B cell (primary cell): ENCODE data around the gene PAPSS2. TPM values are rescaled to one million over a fixed set of nuclear protein-coding genes. Genes with fewer than 3 reads are reported as not detected.

Experiments used
- ATAC-seq: fragments of 200-7000 bp; cut with Tn5 transposase; one replicate; pipeline ENCODE4 v1.10.0; 2021; ENCODE audit warnings: low read depth, mild to moderate bottlenecking, moderate number of reproducible peaks, moderate library complexity
- CTCF ChIA-PET: fragments of 350-600 bp; sonication (Branson Sonifier 250); formaldehyde crosslinking; loops from one replicate; lab custom pipeline; 2021; ENCODE audit warnings: antibody characterized with exemption, inconsistent platforms; lab: Charles Lee
- POLR2A ChIA-PET: fragments of 350-600 bp; sonication (Branson Sonifier 250); formaldehyde crosslinking; loops from one replicate; lab custom pipeline; 2021; ENCODE audit warnings: antibody characterized with exemption; lab: Charles Lee
- DNase-seq: peaks from one replicate; pipeline ENCODE4 v3.0.0; 2013
- H2AFZ ChIP-seq: 2 replicates; pipeline ENCODE4 v1.6.1; 2012; ENCODE audit warnings: mild to moderate bottlenecking, low read depth, low read length; ENCODE audit not compliant: insufficient read depth, poor library complexity, severe bottlenecking
- H3K27ac ChIP-seq, 2 donors: 1 replicate in 1 of 2; 2 replicates in 1 of 2; pipeline ENCODE4 v1.5.1; 2012 to 2013; ENCODE audit warnings: low read length in 2 of 2, mild to moderate bottlenecking in 2 of 2, moderate library complexity in 1 of 2
- H3K27me3 ChIP-seq, 4 experiments: fragments of 200-600 bp in 1 of 4; sonication (generic) in 1 of 4; replicated peaks in 1 of 4; 1 replicate in 2 of 4; 2 replicates in 2 of 4; pipeline versions ENCODE4 v1.6.1 to v1.7.0; 2013 to 2016; ENCODE audit warnings: low read length in 3 of 4, mild to moderate bottlenecking in 2 of 4, mixed read lengths in 1 of 4, moderate library complexity in 1 of 4; ENCODE audit not compliant: insufficient read depth in 4 of 4, control insufficient read depth in 3 of 4; ENCODE audit errors: control extremely low read depth in 1 of 4
- H3K36me3 ChIP-seq, 2 experiments: replicated peaks in 1 of 2; 1 replicate in 1 of 2; 2 replicates in 1 of 2; pipeline versions ENCODE4 v1.6.1 to v1.7.1; 2013; ENCODE audit warnings: low read length in 1 of 2; ENCODE audit not compliant: insufficient read depth in 2 of 2, control insufficient read depth in 1 of 2; ENCODE audit errors: control extremely low read depth in 1 of 2, extremely low read depth in 1 of 2
- H3K4me1 ChIP-seq, 2 donors: fragments of 200-600 bp in 1 of 2; sonication (generic) in 1 of 2; 1 replicate in 1 of 2; 2 replicates in 1 of 2; pipeline versions ENCODE4 v1.5.1 to v1.6.1; 2013 to 2017; ENCODE audit warnings: low read length in 2 of 2; ENCODE audit not compliant: control insufficient read depth in 2 of 2, insufficient read depth in 2 of 2
- H3K4me2 ChIP-seq: replicated peaks from 2 replicates; pipeline ENCODE3; 2012; ENCODE audit warnings: mild to moderate bottlenecking, low read depth, low read length; ENCODE audit not compliant: poor library complexity, severe bottlenecking
- H3K4me3 ChIP-seq, 5 experiments: fragments of 200-600 bp in 1 of 5; sonication (generic) in 1 of 5; 1 replicate in 3 of 5; 2 replicates in 2 of 5; pipeline versions ENCODE4 v1.5.1 to v1.7.0; 2011 to 2016; ENCODE audit warnings: low read length in 4 of 5, mild to moderate bottlenecking in 4 of 5, low read depth in 2 of 5, control low read depth in 1 of 5, moderate library complexity in 1 of 5; ENCODE audit not compliant: insufficient read depth in 1 of 5; ENCODE audit errors: control extremely low read depth in 1 of 5, extremely low read depth in 1 of 5
- H3K79me2 ChIP-seq: fragments of 200-600 bp; sonication (generic); one replicate; pipeline ENCODE4 v1.6.0; 2016; ENCODE audit warnings: low read length; ENCODE audit not compliant: control insufficient read depth, insufficient read depth
- H3K9ac ChIP-seq: fragments of 200-600 bp; sonication (generic); 2 replicates; pipeline ENCODE4 v1.6.1; 2017; ENCODE audit warnings: mild to moderate bottlenecking, low read length, moderate library complexity
- H3K9me3 ChIP-seq, 3 donors: one replicate each; pipeline versions ENCODE4 v1.6.1 to v1.7.1; 2013; ENCODE audit warnings: low read length in 2 of 3; ENCODE audit not compliant: control insufficient read depth in 2 of 3, insufficient read depth in 1 of 3; ENCODE audit errors: control extremely low read depth in 1 of 3
- H4K20me1 ChIP-seq: 2 replicates; pipeline ENCODE4 v1.6.0; 2012; ENCODE audit warnings: mild to moderate bottlenecking, low read length; ENCODE audit not compliant: insufficient read depth, control insufficient read depth, poor library complexity, severe bottlenecking
- H3K27ac Mint-ChIP-seq: one replicate; pipeline ENCODE4 v1.8.0; 2021; ENCODE audit warnings: mixed read lengths
- H3K27me3 Mint-ChIP-seq: one replicate; pipeline ENCODE4 v1.8.0; 2021; ENCODE audit warnings: mixed read lengths
- H3K4me1 Mint-ChIP-seq: one replicate; pipeline ENCODE4 v1.8.0; 2021; ENCODE audit warnings: mixed read lengths
- H3K4me3 Mint-ChIP-seq: one replicate; pipeline ENCODE4 v1.8.0; 2021; ENCODE audit warnings: mixed read lengths
- H3K9me3 Mint-ChIP-seq: one replicate; pipeline ENCODE4 v1.8.0; 2022; ENCODE audit warnings: mixed read lengths; ENCODE audit not compliant: insufficient read depth
- EZH2 ChIP-seq: IDR thresholded peaks from 2 replicates; pipeline ENCODE4 v1.6.1; 2012; ENCODE audit warnings: borderline replicate concordance, low read depth, mild to moderate bottlenecking, moderate library complexity, low read length; ENCODE audit not compliant: insufficient read depth, poor library complexity, severe bottlenecking
- WGBS: methylation state at CpG from one replicate; pipeline ENCODE4 v1.1.5; 2013; ENCODE audit warnings: missing lambda C conversion rate; ENCODE audit not compliant: insufficient coverage; 5-methylcytosine and 5-hydroxymethylcytosine counted together
- intact Hi-C: fragments of 100-400 bp; cut with micrococcal nuclease; formaldehyde crosslinking; loops from one replicate; pipeline ENCODE4 v1.10.0; 2022
- polyA plus RNA-seq: library from polyadenylated mRNA; depleted of rRNA; stranded (reverse); fragments of >200 nt; gene quantifications from 2 replicates; pipeline ENCODE4 v1.2.3, GENCODE V29; 2012
- total RNA-seq, 2 donors: library from RNA; stranded (reverse); fragments of 120-200 nt in 1 of 2; gene quantifications; 1 replicate in 1 of 2; 2 replicates in 1 of 2; pipeline versions ENCODE4 v1.2.3 to v1.2.4, GENCODE V29; 2013 to 2022
- TF ChIP-seq, protein P1 (sequence below): fragments of 200-600 bp; IDR thresholded peaks from one replicate; pipeline ENCODE4 v1.8.0; 2022; ENCODE audit warnings: antibody characterized with exemption, mild to moderate bottlenecking

PAPSS2 gene
- total and polyA plus RNA-seq, 2 donors (not counting 1 experiment from before 2014, with no cell fraction given) = not detected

DNA sequence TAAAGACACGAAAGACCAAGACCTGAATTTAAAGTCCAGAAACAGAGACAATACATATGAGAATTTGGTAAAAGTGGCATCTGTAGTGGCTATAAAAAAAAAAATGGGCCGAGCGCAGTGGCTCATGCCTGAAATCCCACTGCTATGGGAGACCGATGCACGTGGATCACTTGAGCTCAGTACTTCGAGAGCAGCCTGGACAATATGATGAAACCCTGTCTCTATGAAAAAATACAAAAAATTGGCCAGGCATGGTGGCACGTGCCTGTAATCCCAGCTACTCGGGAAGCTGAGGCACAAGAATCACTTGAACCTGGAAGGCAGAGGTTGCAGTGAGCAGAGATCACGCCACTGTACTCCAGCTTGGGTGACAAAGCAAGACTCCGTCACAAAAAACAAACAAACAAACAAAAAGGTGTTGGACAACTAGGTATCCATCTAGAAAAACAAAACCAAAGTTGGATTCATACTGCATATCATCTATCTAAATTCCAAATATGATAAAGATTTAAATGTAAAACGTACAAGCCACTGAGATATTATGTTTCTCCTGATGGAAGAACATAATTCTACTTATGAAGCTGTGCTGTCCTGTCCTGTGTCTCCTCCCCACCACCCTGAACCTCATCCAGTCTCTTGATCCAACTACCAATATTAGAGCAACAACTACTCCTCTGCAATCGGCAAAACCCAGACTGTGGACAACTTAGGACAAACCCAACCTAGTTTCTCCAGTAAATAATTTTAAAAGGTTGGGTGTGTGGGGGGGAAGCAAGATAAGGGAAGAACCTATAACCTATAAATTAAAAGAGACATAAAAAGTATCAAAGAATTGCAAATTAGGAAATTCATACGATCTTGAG lies 104.6 kb downstream of the PAPSS2 start:
- WGBS = 100% methylated on average over 9 of the region's 13 CpGs
- no peak for TF ChIP-seq EZH2
- TF ChIP-seq, protein P1, sequence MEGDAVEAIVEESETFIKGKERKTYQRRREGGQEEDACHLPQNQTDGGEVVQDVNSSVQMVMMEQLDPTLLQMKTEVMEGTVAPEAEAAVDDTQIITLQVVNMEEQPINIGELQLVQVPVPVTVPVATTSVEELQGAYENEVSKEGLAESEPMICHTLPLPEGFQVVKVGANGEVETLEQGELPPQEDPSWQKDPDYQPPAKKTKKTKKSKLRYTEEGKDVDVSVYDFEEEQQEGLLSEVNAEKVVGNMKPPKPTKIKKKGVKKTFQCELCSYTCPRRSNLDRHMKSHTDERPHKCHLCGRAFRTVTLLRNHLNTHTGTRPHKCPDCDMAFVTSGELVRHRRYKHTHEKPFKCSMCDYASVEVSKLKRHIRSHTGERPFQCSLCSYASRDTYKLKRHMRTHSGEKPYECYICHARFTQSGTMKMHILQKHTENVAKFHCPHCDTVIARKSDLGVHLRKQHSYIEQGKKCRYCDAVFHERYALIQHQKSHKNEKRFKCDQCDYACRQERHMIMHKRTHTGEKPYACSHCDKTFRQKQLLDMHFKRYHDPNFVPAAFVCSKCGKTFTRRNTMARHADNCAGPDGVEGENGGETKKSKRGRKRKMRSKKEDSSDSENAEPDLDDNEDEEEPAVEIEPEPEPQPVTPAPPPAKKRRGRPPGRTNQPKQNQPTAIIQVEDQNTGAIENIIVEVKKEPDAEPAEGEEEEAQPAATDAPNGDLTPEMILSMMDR = no peak
- Histone ChIP-seq H4K20me1 (no peaks in the 10 kb centered on the region), H3K27ac (no peak overlapping the region), H3K4me1 (no peaks in the 10 kb centered on the region), H3K9me3 (no peaks in the 10 kb centered on the region), H3K4me2 (no peak overlapping the region), H3K9ac (no peak overlapping the region), H3K27me3 (no peaks in the 10 kb centered on the region), H3K36me3 (peaks cover 3 to 45% of the 10 kb centered on the region in 2 experiments), H3K79me2 (no peaks in the 10 kb centered on the region), H3K4me3 (no peak overlapping the region), H2AFZ (no peak overlapping the region)
- ATAC-seq (no peak), DNase-seq (no peak)
- Mint-ChIP-seq H3K27me3 (no peaks in the 10 kb centered on the region), H3K9me3 (no peaks in the 10 kb centered on the region), H3K4me1 (peaks cover 3% of the 10 kb centered on the region), H3K4me3 (no peak overlapping the region), H3K27ac (no peak overlapping the region)
- intact Hi-C loops = no loop called here
- ChIA-PET CTCF (interaction anchor here (0.8 kb wide), 1 partner anchor 12 kb away, joined by 3 read pairs; no protein-coding TSS in a partner anchor), POLR2A (no interaction called here)

- ChIA-PET POLR2A (no interaction called here), CTCF (no interaction called here)
- Histone ChIP-seq H3K4me3 (no peak overlapping the region), H3K27me3 (no peaks in the 10 kb centered on the region), H3K9me3 (no peaks in the 10 kb centered on the region), H3K4me1 (no peaks in the 10 kb centered on the region), H3K36me3 (peaks cover 5 to 45% of the 10 kb centered on the region in 2 experiments), H2AFZ (no peak overlapping the region), H3K9ac (no peak overlapping the region), H4K20me1 (no peaks in the 10 kb centered on the region), H3K79me2 (no peaks in the 10 kb centered on the region), H3K4me2 (no peak overlapping the region), H3K27ac (no peak overlapping the region)
- TF ChIP-seq EZH2 = no peak
- TF ChIP-seq, protein P1 = no peak
- Mint-ChIP-seq H3K9me3 (no peaks in the 10 kb centered on the region), H3K27me3 (no peaks in the 10 kb centered on the region), H3K4me3 (no peak overlapping the region), H3K27ac (no peak overlapping the region), H3K4me1 (no peaks in the 10 kb centered on the region)
- ATAC-seq (no peak), DNase-seq (no peak)
- WGBS = 100% methylated on average over 1 of the region's 5 CpGs
- intact Hi-C loops = no loop called here
Measured at GRCh38 chr10:87765666-87766376, 106.1 kb downstream of the PAPSS2 start.
